Activated naive CD8-positive, alpha-beta T cell treated with anti-CD3 and anti-CD28 coated beads, Interleukin-2, amount 10 ng/mL, durations not matched to agents 7 days and 5 days (primary cell): Measurements from ENCODE around the gene EFCAB6. TPM values are rescaled to one million over a fixed set of nuclear protein-coding genes. Genes with fewer than 3 reads are reported as not detected.

Experiments
- ATAC-seq: fragments of 150-1000 bp; cut with Tn5 transposase; one replicate; pipeline ENCODE4 v1.10.0; 2021; ENCODE audit warnings: low read depth, moderate library complexity
- POLR2A ChIA-PET: fragments of 350-600 bp; sonication (Branson Sonifier 250); formaldehyde crosslinking; loops from one replicate; lab custom pipeline; 2021; ENCODE audit warnings: antibody characterized with exemption; lab: Charles Lee
- DNase-seq: peaks from one replicate; pipeline ENCODE4 v3.0.0; 2021
- H3K27ac Mint-ChIP-seq: one replicate; pipeline ENCODE4 v1.8.0; 2022; ENCODE audit warnings: mild to moderate bottlenecking, mixed read lengths
- H3K27me3 Mint-ChIP-seq: one replicate; pipeline ENCODE4 v1.8.0; 2022; ENCODE audit warnings: mild to moderate bottlenecking, moderate library complexity, mixed read lengths
- H3K36me3 Mint-ChIP-seq: one replicate; pipeline ENCODE4 v1.8.0; 2021; ENCODE audit warnings: mild to moderate bottlenecking, mixed read lengths
- H3K4me1 Mint-ChIP-seq: one replicate; pipeline ENCODE4 v1.8.0; 2021; ENCODE audit warnings: mixed read lengths
- H3K4me3 Mint-ChIP-seq: one replicate; pipeline ENCODE4 v1.8.0; 2022; ENCODE audit warnings: mild to moderate bottlenecking, moderate library complexity, mixed read lengths
- H3K9me3 Mint-ChIP-seq: one replicate; pipeline ENCODE4 v1.8.0; 2021; ENCODE audit warnings: mixed read lengths
- total RNA-seq, 2 experiments: library from RNA; stranded (reverse); gene quantifications; one replicate each; pipeline ENCODE4 v1.2.3, GENCODE V29; 2021

Gene EFCAB6
- total RNA-seq, 2 experiments from 2014 or later = 0.19 to 0.37 TPM

DNA sequence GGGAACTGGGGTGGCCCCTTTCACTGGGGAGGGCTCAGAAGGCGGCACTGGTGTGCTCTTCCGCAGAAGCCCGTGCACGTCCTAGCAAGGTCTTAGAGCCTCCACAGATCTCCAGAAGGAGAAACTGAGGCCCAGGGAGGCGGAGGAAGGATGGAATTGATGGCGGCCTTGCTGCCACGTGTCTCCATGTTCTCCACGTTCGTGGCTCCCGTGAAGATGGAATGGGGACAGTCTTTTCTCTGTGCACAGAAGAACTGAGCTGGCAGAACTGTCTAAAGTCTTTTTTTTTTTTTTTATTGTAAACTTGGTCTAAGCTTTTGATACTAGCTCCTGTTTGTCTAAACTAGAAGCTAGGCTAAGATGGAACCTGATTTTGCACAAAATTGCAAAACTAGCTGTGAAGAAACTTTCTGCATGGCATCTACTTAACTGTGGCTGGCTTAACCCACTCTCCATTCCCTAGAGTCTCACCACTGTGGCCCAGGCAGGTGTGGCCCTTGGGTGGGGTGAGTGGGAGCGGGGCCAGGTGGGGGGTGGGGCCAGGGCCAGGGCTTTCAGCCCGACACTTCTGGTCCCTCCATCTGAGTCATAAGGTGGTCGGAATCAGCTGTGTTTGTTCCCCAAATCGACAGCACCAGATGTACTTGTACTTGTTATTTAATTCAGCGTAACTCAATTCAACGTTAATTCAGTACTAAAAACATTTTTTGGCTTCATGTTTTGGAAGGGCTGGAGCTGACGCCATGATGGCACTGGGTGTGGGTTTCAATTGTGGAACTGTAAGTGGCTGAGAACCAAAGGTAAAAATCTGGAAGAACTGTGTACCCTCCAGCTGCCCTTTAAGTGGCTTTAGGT is 279.6 kb downstream of the EFCAB6 start:
- DNase-seq (no peak), ATAC-seq (no peak)
- no peaks in the 10 kb centered on the region for H3K36me3 Mint-ChIP-seq
- H3K27me3 Mint-ChIP-seq = no peaks in the 10 kb centered on the region
- no peak overlapping the region for H3K27ac Mint-ChIP-seq
- POLR2A ChIA-PET = no interaction called here
- no peak overlapping the region for H3K4me3 Mint-ChIP-seq
- H3K9me3 Mint-ChIP-seq = no peaks in the 10 kb centered on the region
- peaks cover 1% of the 10 kb centered on the region for H3K4me1 Mint-ChIP-seq

- DNase-seq = no peak
- Mint-ChIP-seq H3K4me3 (no peak overlapping the region), H3K36me3 (no peaks in the 10 kb centered on the region), H3K4me1 (peaks cover 1% of the 10 kb centered on the region), H3K27ac (no peak overlapping the region), H3K27me3 (no peaks in the 10 kb centered on the region), H3K9me3 (no peaks in the 10 kb centered on the region)
- no peak for ATAC-seq
- POLR2A ChIA-PET = no interaction called here
Observed at GRCh38 chr22:43531651-43532050, 280.5 kb downstream of the EFCAB6 start.

GRCh38 chr22:43530349-43531201 is 281.5 kb downstream of the EFCAB6 start:
- no peak overlapping the region for H3K27ac Mint-ChIP-seq
- POLR2A ChIA-PET = no interaction called here
- H3K36me3 Mint-ChIP-seq = no peaks in the 10 kb centered on the region
- ATAC-seq = no peak
- DNase-seq = no peak
- no peaks in the 10 kb centered on the region for H3K9me3 Mint-ChIP-seq
- peaks cover 1% of the 10 kb centered on the region for H3K4me1 Mint-ChIP-seq
- H3K27me3 Mint-ChIP-seq = no peaks in the 10 kb centered on the region
- no peak overlapping the region for H3K4me3 Mint-ChIP-seq

GRCh38 chr22:43529934-43530333 is 282.2 kb downstream of the EFCAB6 start:
- Mint-ChIP-seq H3K4me3 (no peak overlapping the region), H3K27me3 (peaks cover under 1% of the 10 kb centered on the region)
- POLR2A ChIA-PET = no interaction called here

GRCh38 chr22:43529461-43529860 is 282.6 kb downstream of the EFCAB6 start:
- no peaks in the 10 kb centered on the region for H3K36me3 Mint-ChIP-seq
- DNase-seq (no peak), ATAC-seq (no peak)
- no peaks in the 10 kb centered on the region for H3K9me3 Mint-ChIP-seq
- no peak overlapping the region for H3K4me3 Mint-ChIP-seq
- peaks cover 1% of the 10 kb centered on the region for H3K4me1 Mint-ChIP-seq
- peaks cover 5% of the 10 kb centered on the region for H3K27me3 Mint-ChIP-seq
- POLR2A ChIA-PET = no interaction called here
- no peak overlapping the region for H3K27ac Mint-ChIP-seq

More at GRCh38 chr22:43529934-43530333, 282.2 kb downstream of the EFCAB6 start:
- no peaks in the 10 kb centered on the region for H3K36me3 Mint-ChIP-seq
- no peak overlapping the region for H3K27ac Mint-ChIP-seq
- peaks cover 1% of the 10 kb centered on the region for H3K4me1 Mint-ChIP-seq
- no peak for ATAC-seq
- DNase-seq = no peak
- H3K9me3 Mint-ChIP-seq = no peaks in the 10 kb centered on the region

DNA sequence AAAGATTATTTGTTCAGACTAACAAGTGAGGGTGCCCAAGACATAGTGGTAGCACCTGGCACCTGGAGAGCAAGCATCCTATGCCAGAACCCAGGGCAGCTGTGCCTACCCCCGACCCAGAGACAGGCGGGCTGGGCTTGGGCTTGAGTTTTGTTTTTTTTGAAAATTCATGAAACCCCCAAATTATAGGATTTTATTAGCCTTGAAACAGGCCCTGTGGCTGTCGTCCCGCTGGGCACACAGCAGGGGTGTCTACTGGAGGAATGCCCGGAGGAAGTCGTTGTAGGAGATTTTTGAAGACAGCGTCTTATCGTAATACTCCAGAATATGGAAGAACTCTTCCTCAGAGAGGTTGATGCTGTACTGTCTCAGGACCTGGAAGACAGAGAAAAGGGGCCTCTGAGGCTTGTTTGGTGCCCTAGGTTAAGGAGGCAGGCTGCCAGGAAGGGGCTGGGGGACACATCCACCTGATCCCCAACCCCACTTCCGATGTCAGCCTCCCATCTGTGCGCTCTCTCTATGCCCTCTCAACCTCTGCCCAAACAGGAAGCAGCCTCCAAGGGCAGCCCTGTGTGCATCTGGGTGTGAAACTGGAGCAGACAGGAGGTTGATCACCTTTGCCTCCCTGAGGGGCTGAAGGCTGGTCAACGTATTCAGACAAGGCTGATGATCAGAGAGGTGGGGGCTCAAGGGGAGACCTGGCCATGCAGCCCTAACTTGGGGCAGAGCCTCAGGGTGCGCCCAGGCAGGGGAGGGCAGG is 283.3 kb downstream of the EFCAB6 start:
- Mint-ChIP-seq H3K27ac (no peak overlapping the region), H3K4me1 (peaks cover 1% of the 10 kb centered on the region), H3K27me3 (peaks cover 6% of the 10 kb centered on the region), H3K9me3 (no peaks in the 10 kb centered on the region), H3K4me3 (no peak overlapping the region), H3K36me3 (no peaks in the 10 kb centered on the region)
- ATAC-seq (no peak), DNase-seq (no peak)
- POLR2A ChIA-PET = no interaction called here

GRCh38 chr22:43526946-43527345 is 285.2 kb downstream of the EFCAB6 start:
- no peak overlapping the region for H3K4me3 Mint-ChIP-seq
- H3K4me1 Mint-ChIP-seq = peaks cover 1% of the 10 kb centered on the region
- H3K27ac Mint-ChIP-seq = no peak overlapping the region
- peaks cover 6% of the 10 kb centered on the region for H3K27me3 Mint-ChIP-seq
- no peak for DNase-seq
- POLR2A ChIA-PET = no interaction called here
- ATAC-seq = no peak
- no peaks in the 10 kb centered on the region for H3K36me3 Mint-ChIP-seq
- H3K9me3 Mint-ChIP-seq = no peaks in the 10 kb centered on the region

GRCh38 chr22:43526117-43526655 is 285.9 kb downstream of the EFCAB6 start:
- Mint-ChIP-seq H3K4me3 (no peak overlapping the region), H3K36me3 (no peaks in the 10 kb centered on the region), H3K27ac (no peak overlapping the region), H3K9me3 (no peaks in the 10 kb centered on the region), H3K4me1 (peaks cover 1% of the 10 kb centered on the region), H3K27me3 (peaks cover 6% of the 10 kb centered on the region)
- ATAC-seq (no peak), DNase-seq (no peak)
- POLR2A ChIA-PET = no interaction called here

GRCh38 chr22:43521716-43522115 is 290.4 kb downstream of the EFCAB6 start:
- POLR2A ChIA-PET = no interaction called here
- H3K9me3 Mint-ChIP-seq = no peaks in the 10 kb centered on the region

GRCh38 chr22:43520632-43521039 is 291.5 kb downstream of the EFCAB6 start:
- H3K27ac Mint-ChIP-seq = no peak overlapping the region
- no peak overlapping the region for H3K4me3 Mint-ChIP-seq
- no peak for DNase-seq
- peaks cover 11% of the 10 kb centered on the region for H3K27me3 Mint-ChIP-seq
- ATAC-seq = no peak
- POLR2A ChIA-PET = no interaction called here
- H3K4me1 Mint-ChIP-seq = no peaks in the 10 kb centered on the region
- no peaks in the 10 kb centered on the region for H3K9me3 Mint-ChIP-seq
- H3K36me3 Mint-ChIP-seq = no peaks in the 10 kb centered on the region

More at GRCh38 chr22:43521716-43522115, 290.4 kb downstream of the EFCAB6 start:
- H3K4me3 Mint-ChIP-seq = no peak overlapping the region
- no peaks in the 10 kb centered on the region for H3K36me3 Mint-ChIP-seq
- ATAC-seq = no peak
- DNase-seq = no peak
- H3K4me1 Mint-ChIP-seq = no peaks in the 10 kb centered on the region
- peaks cover 11% of the 10 kb centered on the region for H3K27me3 Mint-ChIP-seq
- no peak overlapping the region for H3K27ac Mint-ChIP-seq

- Mint-ChIP-seq H3K36me3 (no peaks in the 10 kb centered on the region), H3K9me3 (no peaks in the 10 kb centered on the region), H3K4me3 (no peak overlapping the region), H3K4me1 (no peaks in the 10 kb centered on the region), H3K27me3 (peaks cover 5% of the 10 kb centered on the region), H3K27ac (no peak overlapping the region)
- POLR2A ChIA-PET = interaction anchor here (0.7 kb wide), 1 partner anchor 195 kb away, joined by 3 read pairs; no protein-coding TSS in a partner anchor
- DNase-seq (no peak), ATAC-seq (no peak)
Observed at GRCh38 chr22:43516996-43517635, 295.0 kb downstream of the EFCAB6 start.

- peaks cover 5% of the 10 kb centered on the region for H3K27me3 Mint-ChIP-seq
- H3K9me3 Mint-ChIP-seq = no peaks in the 10 kb centered on the region
- DNase-seq = no peak
- H3K4me1 Mint-ChIP-seq = no peaks in the 10 kb centered on the region
- ATAC-seq = no peak
- no peak overlapping the region for H3K4me3 Mint-ChIP-seq
- POLR2A ChIA-PET = no interaction called here
- no peaks in the 10 kb centered on the region for H3K36me3 Mint-ChIP-seq
- no peak overlapping the region for H3K27ac Mint-ChIP-seq
Observed at GRCh38 chr22:43516386-43516785, 295.7 kb downstream of the EFCAB6 start.
